Peyer's patch (tissue), 4 donors: Measurements from ENCODE around the gene BCAS3. TPM values are rescaled to one million over a fixed set of nuclear protein-coding genes. Genes with fewer than 3 reads are reported as not detected.

Source experiments
- DNase-seq, 3 donors: peaks; one replicate each; pipeline ENCODE4 v3.0.0-alpha.2; 2017 to 2019
- H3K27ac ChIP-seq, 4 donors: fragments of 200-600 bp; sonication (generic); one replicate each; pipeline ENCODE4 v1.5.1; 2016 to 2019
- H3K27me3 ChIP-seq, 2 donors: fragments of 200-600 bp; sonication (generic); one replicate each; pipeline ENCODE4 v1.5.1; 2019
- H3K36me3 ChIP-seq, 3 donors: fragments of 200-600 bp; sonication (generic); one replicate each; pipeline ENCODE4 v1.5.1; 2016 to 2019
- H3K4me1 ChIP-seq, 4 donors: fragments of 200-600 bp; sonication (generic); one replicate each; pipeline ENCODE4 v1.5.1; 2016 to 2019
- H3K4me3 ChIP-seq, 4 donors: fragments of 200-600 bp; sonication (generic); 1 replicate in 3 of 4; 2 replicates in 1 of 4; pipeline ENCODE4 v1.5.1; 2016 to 2019; ENCODE audit warnings: mild to moderate bottlenecking in 1 of 4
- H3K9me3 ChIP-seq, 4 donors: fragments of 200-600 bp; sonication (generic); one replicate each; pipeline ENCODE4 v1.5.1; 2016 to 2019; ENCODE audit warnings: mild to moderate bottlenecking in 1 of 4
- CTCF ChIP-seq, 6 experiments: fragments of 450-650 bp in 4 of 6; fragments of 200-600 bp in 2 of 6; sonication (generic) in 1 of 6; IDR thresholded peaks; one replicate each; pipeline ENCODE4 v1.5.1; 2017 to 2019; ENCODE audit warnings: antibody characterized with exemption in 6 of 6, mild to moderate bottlenecking in 3 of 6, moderate library complexity in 1 of 6
- POLR2A ChIP-seq, 2 donors: fragments of 450-650 bp; IDR thresholded peaks; one replicate each; pipeline ENCODE4 v1.5.1; 2017; ENCODE audit warnings: antibody characterized with exemption in 2 of 2, mild to moderate bottlenecking in 2 of 2, moderate library complexity in 2 of 2
- total RNA-seq, 4 donors: library from RNA; depleted of rRNA; stranded (reverse); fragments of >200 nt; gene quantifications; one replicate each; pipeline ENCODE4 v1.1.0, GENCODE V29; 2016

The BCAS3 gene
- total RNA-seq, 4 donors from 2014 or later, result 25.7 to 109 (median 57.1) TPM

DNA sequence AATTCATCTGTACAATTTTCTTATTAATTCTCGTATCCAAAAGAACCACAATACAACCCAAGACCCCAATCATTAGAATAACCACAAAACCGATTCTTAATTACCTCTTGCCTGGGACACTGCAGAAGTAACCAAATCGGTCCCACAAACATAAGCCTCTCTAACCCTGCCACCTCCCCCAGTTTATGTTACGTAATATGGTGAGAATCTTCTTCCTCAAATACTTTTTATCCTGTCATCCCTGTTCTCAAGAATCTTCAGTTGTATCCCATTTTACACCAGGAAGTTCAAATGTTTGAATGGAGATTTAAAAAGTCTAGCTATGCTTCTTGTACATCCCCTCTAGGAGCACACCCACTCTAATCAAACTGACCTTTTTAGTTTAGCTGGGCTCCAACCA, 452.7 kb downstream of the BCAS3 start:
- Histone ChIP-seq H3K27me3 (no peaks in the 10 kb centered on the region), H3K27ac (peak overlapping the region in 1 of 4 donors; percentile 53), H3K9me3 (no peaks in the 10 kb centered on the region), H3K4me1 (peaks cover 0 to 4% (median 0%) of the 10 kb centered on the region in 4 donors), H3K4me3 (no peak overlapping the region), H3K36me3 (no peaks in the 10 kb centered on the region)
- no peak for DNase-seq
- no peak for TF ChIP-seq CTCF (IDR thresholded peaks at IDR 0.05)
- TF ChIP-seq POLR2A (IDR thresholded peaks at IDR 0.05), result no peak

DNA sequence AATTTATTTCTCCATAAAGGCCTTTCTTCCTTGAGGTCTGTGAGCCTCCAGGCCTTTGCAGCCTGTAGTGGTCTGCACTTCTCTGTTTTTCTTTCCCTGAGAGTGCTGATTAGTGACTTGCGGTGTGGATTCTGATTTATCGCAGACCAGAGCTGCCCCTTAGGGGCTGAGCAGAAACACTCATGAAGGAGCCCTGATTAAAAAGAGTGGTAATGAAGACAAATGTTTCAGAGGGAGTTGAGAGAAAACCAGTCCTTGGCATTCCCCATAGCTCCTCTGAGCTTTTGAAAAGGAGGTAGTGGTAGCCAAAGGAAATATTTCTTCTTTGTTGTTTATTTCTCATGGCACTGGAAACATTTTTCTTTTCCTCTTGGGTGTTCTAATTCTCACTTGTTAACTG, 453.9 kb downstream of the BCAS3 start:
- no peak for DNase-seq
- Histone ChIP-seq H3K4me1 (peaks cover 0 to 4% (median 0%) of the 10 kb centered on the region in 4 donors), H3K27ac (no peak overlapping the region), H3K36me3 (no peaks in the 10 kb centered on the region), H3K4me3 (no peak overlapping the region), H3K27me3 (no peaks in the 10 kb centered on the region), H3K9me3 (no peaks in the 10 kb centered on the region)
- TF ChIP-seq POLR2A (IDR thresholded peaks at IDR 0.05), result no peak
- TF ChIP-seq CTCF (IDR thresholded peaks at IDR 0.05), result no peak

- Histone ChIP-seq H3K9me3 (no peaks in the 10 kb centered on the region), H3K36me3 (no peaks in the 10 kb centered on the region), H3K4me3 (no peak overlapping the region), H3K27ac (peak overlapping the region in 2 of 4 donors; percentile 8 to 43), H3K4me1 (peaks cover 0 to 4% (median 0%) of the 10 kb centered on the region in 4 donors), H3K27me3 (no peaks in the 10 kb centered on the region)
- TF ChIP-seq POLR2A (IDR thresholded peaks at IDR 0.05), result no peak
- TF ChIP-seq CTCF (IDR thresholded peaks at IDR 0.05), result no peak
- no peak for DNase-seq
Measured at GRCh38 chr17:61132524-61132923, 454.9 kb downstream of the BCAS3 start.

- no peak for DNase-seq
- TF ChIP-seq POLR2A (IDR thresholded peaks at IDR 0.05), result no peak
Measured at GRCh38 chr17:61133853-61134252, 456.2 kb downstream of the BCAS3 start.

GRCh38 chr17:61134551-61135235, 457.0 kb downstream of the BCAS3 start:
- Histone ChIP-seq H3K36me3 (no peaks in the 10 kb centered on the region), H3K4me1 (peaks cover 0 to 6% (median 2%) of the 10 kb centered on the region in 4 donors), H3K9me3 (no peaks in the 10 kb centered on the region), H3K27ac (peak overlapping the region in 2 of 4 donors; percentile 27 to 48), H3K27me3 (no peaks in the 10 kb centered on the region), H3K4me3 (no peak overlapping the region)
- TF ChIP-seq POLR2A (IDR thresholded peaks at IDR 0.05) (no peak), CTCF (IDR thresholded peaks at IDR 0.05) (no peak)
- DNase-seq, result no peak

More at GRCh38 chr17:61133853-61134252, 456.2 kb downstream of the BCAS3 start:
- Histone ChIP-seq H3K36me3 (no peaks in the 10 kb centered on the region), H3K27ac (peak overlapping the region in 2 of 4 donors; percentile 27 to 28), H3K4me1 (peaks cover 0 to 4% (median under 1%) of the 10 kb centered on the region in 4 donors), H3K27me3 (no peaks in the 10 kb centered on the region), H3K9me3 (no peaks in the 10 kb centered on the region), H3K4me3 (no peak overlapping the region)

DNA sequence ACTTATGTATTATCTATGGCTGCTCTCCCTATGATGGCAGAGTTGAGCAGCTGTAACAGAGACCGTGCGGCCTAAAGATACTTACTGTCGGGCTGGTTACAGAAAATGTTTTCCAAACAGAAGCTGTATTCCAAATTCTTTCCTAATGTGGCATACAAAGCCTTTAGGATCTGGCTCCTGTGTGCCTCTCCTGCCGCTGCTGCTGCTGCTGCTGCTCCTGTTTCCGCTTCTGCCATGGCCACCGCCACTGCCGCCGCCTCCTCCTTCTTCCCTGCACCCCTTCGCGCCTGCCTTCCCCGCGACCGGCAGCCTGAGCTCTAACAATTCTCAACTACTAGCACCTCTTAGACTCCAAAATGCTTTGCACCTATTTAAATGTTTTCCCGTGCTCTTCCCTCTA, 458.1 kb downstream of the BCAS3 start:
- peak overlapping the region in 2 of 4 donors; percentile 48 to 50 for H3K27ac ChIP-seq
- H3K36me3 ChIP-seq, result no peaks in the 10 kb centered on the region
- no peaks in the 10 kb centered on the region for H3K9me3 ChIP-seq
- no peak overlapping the region for H3K4me3 ChIP-seq
- TF ChIP-seq CTCF (IDR thresholded peaks at IDR 0.05), result no peak
- TF ChIP-seq POLR2A (IDR thresholded peaks at IDR 0.05), result no peak
- H3K4me1 ChIP-seq, result peaks cover 0 to 6% (median 2%) of the 10 kb centered on the region in 4 donors
- no peak for DNase-seq
- H3K27me3 ChIP-seq, result no peaks in the 10 kb centered on the region
